Caki2 (cell line): ENCODE measurements around the gene MZF1. TPM values are rescaled to one million over a fixed set of nuclear protein-coding genes. Genes with fewer than 3 reads are reported as not detected.

Source experiments
- DNase-seq: peaks from one replicate; pipeline ENCODE4 v3.0.0-alpha.2; 2015; ENCODE audit warnings: low read depth
- in situ Hi-C: cut with HindIII; loops from 2 replicates; pipeline ENCODE4 v1.10.0; 2016; ENCODE audit warnings: low sequenced_read_pairs, low pct_unique_long_range_greater_than_20kb, mixed read lengths
- total RNA-seq: library from RNA; depleted of rRNA; stranded (reverse); fragments of >200 nt; shearing (Covaris generic); gene quantifications from 2 replicates; pipeline ENCODE4 v1.2.3, GENCODE V29; 2014; ENCODE audit warnings: low replicate concordance; rRNA removed

MZF1 gene
- total RNA-seq, 1 experiment from 2014 or later, result 8.6 TPM

- in situ Hi-C loops, result no loop called here
- DNase-seq, result no peak
Observed at GRCh38 chr19:58520257-58520599, 52.9 kb downstream of the MZF1 start.

- peak; percentile 99 for DNase-seq
- in situ Hi-C loops, result no loop called here
Observed at GRCh38 chr19:58519355-58520256, 53.5 kb downstream of the MZF1 start, which contains the start of gene ZBTB45. Gene ZBTB45 (minus strand): TSS chr19:58519810. CDS start chr19:58517673, 2,137 bp downstream.

GRCh38 chr19:58519087-58519354, 54.1 kb downstream of the MZF1 start:
- peak; percentile 78 for DNase-seq
- in situ Hi-C loops, result no loop called here

- DNase-seq, result peak; percentile 18
- in situ Hi-C loops, result no loop called here
Observed at GRCh38 chr19:58518256-58519086, 54.7 kb downstream of the MZF1 start.

- DNase-seq, result no peak
Observed at GRCh38 chr19:58516964-58517833, 55.9 kb downstream of the MZF1 start.

GRCh38 chr19:58516246-58516836, 56.8 kb downstream of the MZF1 start:
- no peak for DNase-seq
- in situ Hi-C loops, result no loop called here

More at GRCh38 chr19:58516964-58517833, 55.9 kb downstream of the MZF1 start:
- in situ Hi-C loops, result no loop called here

- in situ Hi-C loops, result no loop called here
- no peak for DNase-seq
Observed at GRCh38 chr19:58515259-58515658, 57.9 kb downstream of the MZF1 start.

GRCh38 chr19:58514564-58515022, 58.5 kb downstream of the MZF1 start:
- no peak for DNase-seq

GRCh38 chr19:58513694-58514563, 59.2 kb downstream of the MZF1 start:
- peak; percentile 79 for DNase-seq
- in situ Hi-C loops, result no loop called here

More at GRCh38 chr19:58514564-58515022, 58.5 kb downstream of the MZF1 start:
- in situ Hi-C loops, result no loop called here

GRCh38 chr19:58513213-58513693, 59.9 kb downstream of the MZF1 start:
- DNase-seq, result no peak
- in situ Hi-C loops, result no loop called here

Other genes starting within 250 kb of the MZF1 start
- 2.1 and 2.3 TPM in 2 replicates for gene ZSCAN22, start 246.3 kb downstream of the MZF1 start, total RNA-seq
- 1.1 and 1.9 TPM in 2 replicates for gene A1BG, start 219.8 kb downstream of the MZF1 start, total RNA-seq
- 0.20 and 0.98 TPM in 2 replicates for gene ZNF497, start 210.6 kb downstream of the MZF1 start, total RNA-seq
- gene ZNF837, start 192.3 kb downstream of the MZF1 start, total RNA-seq, result 3.3 and 8.2 TPM in 2 replicates
- 2,221 and 2,324 TPM in 2 replicates for gene RPS5, start 186.1 kb downstream of the MZF1 start, total RNA-seq
- gene RNF225, start 177.7 kb downstream of the MZF1 start, total RNA-seq, result not detected in 2 replicates
- 15.2 and 24.6 TPM in 2 replicates for gene ZNF584, start 164.7 kb downstream of the MZF1 start, total RNA-seq
- 4.9 and 7.8 TPM in 2 replicates for gene ZNF132, start 133.2 kb downstream of the MZF1 start, total RNA-seq
- gene ZNF324B, start 121.7 kb downstream of the MZF1 start, total RNA-seq, result 6.2 and 8.3 TPM in 2 replicates
- 7.5 and 16.3 TPM in 2 replicates for gene ZNF324, start 106.3 kb downstream of the MZF1 start, total RNA-seq
- gene ZNF446, start 97.0 kb downstream of the MZF1 start, total RNA-seq, result 19.2 and 23.1 TPM in 2 replicates
- 4.9 and 10.8 TPM in 2 replicates for gene SLC27A5, start 61.3 kb downstream of the MZF1 start, total RNA-seq
- 8.9 and 13.5 TPM in 2 replicates for gene ZBTB45, start 53.5 kb downstream of the MZF1 start, total RNA-seq
- 542 and 662 TPM in 2 replicates for gene TRIM28, start 29.3 kb downstream of the MZF1 start, total RNA-seq
- 268 and 313 TPM in 2 replicates for gene CHMP2A, start 18.2 kb downstream of the MZF1 start, total RNA-seq
- 194 and 247 TPM in 2 replicates for gene UBE2M, start 14.7 kb downstream of the MZF1 start, total RNA-seq